Testis (tissue), 2 donors: Measurements from ENCODE around the gene CACNA2D3.

Experiments
- CTCF ChIP-seq, 3 experiments: fragments of 450-650 bp in 2 of 3; fragments of 200-600 bp in 1 of 3; sonication (generic) in 1 of 3; IDR thresholded peaks; one replicate each; pipeline ENCODE4 v1.5.1; 2016 to 2019; ENCODE audit warnings: antibody characterized with exemption in 3 of 3, mild to moderate bottlenecking in 2 of 3, moderate library complexity in 1 of 3
- POLR2A ChIP-seq: fragments of 450-650 bp; IDR thresholded peaks from one replicate; pipeline ENCODE4 v1.6.1; 2017; ENCODE audit warnings: antibody characterized with exemption, mild to moderate bottlenecking, moderate library complexity

- TF ChIP-seq CTCF (IDR thresholded peaks at IDR 0.05) (no peak), POLR2A (no peak)
These were observed 794.8 kb downstream of the CACNA2D3 start for GRCh38 chr3:54917174-54917573.
